Thyroid gland (tissue), 4 donors: ENCODE results near the gene SERPINA3. TPM values are rescaled to one million over a fixed set of nuclear protein-coding genes. Genes with fewer than 3 reads are reported as not detected.

Experiments used
- DNase-seq, 2 donors: peaks; one replicate each; pipeline ENCODE4 v3.0.0-alpha.2; 2019
- H3K27ac ChIP-seq, 3 donors: fragments of 200-600 bp; sonication (generic); 1 replicate in 2 of 3; 2 replicates in 1 of 3; pipeline ENCODE4 v1.5.1; 2016 to 2019; ENCODE audit warnings: mild to moderate bottlenecking in 1 of 3, moderate library complexity in 1 of 3
- H3K27me3 ChIP-seq: fragments of 200-600 bp; sonication (generic); one replicate; pipeline ENCODE4 v1.5.1; 2019
- H3K36me3 ChIP-seq, 2 donors: fragments of 200-600 bp; sonication (generic); one replicate each; pipeline ENCODE4 v1.5.1; 2016 to 2019
- H3K4me1 ChIP-seq, 2 donors: fragments of 200-600 bp; sonication (generic); one replicate each; pipeline ENCODE4 v1.5.1; 2017 to 2019
- H3K4me3 ChIP-seq, 3 donors: fragments of 200-600 bp; sonication (generic); replicated peaks in 1 of 3; 1 replicate in 2 of 3; 2 replicates in 1 of 3; pipeline ENCODE4 v1.5.1; 2016; ENCODE audit warnings: mild to moderate bottlenecking in 1 of 3
- H3K9me3 ChIP-seq: fragments of 200-600 bp; sonication (generic); one replicate; pipeline ENCODE4 v1.5.1; 2017
- CTCF ChIP-seq, 6 experiments: fragments of 200-600 bp in 3 of 6; fragments of 450-650 bp in 3 of 6; sonication (generic) in 3 of 6; IDR thresholded peaks; one replicate each; pipeline ENCODE4 v1.5.1; 2016 to 2019; ENCODE audit warnings: antibody characterized with exemption in 6 of 6, mild to moderate bottlenecking in 2 of 6, inconsistent platforms in 1 of 6, moderate library complexity in 1 of 6
- POLR2A ChIP-seq, 2 donors: fragments of 450-650 bp; IDR thresholded peaks; one replicate each; pipeline ENCODE4 v1.6.1; 2017; ENCODE audit warnings: antibody characterized with exemption in 2 of 2, mild to moderate bottlenecking in 2 of 2, moderate library complexity in 1 of 2
- WGBS, 2 donors: methylation state at CpG; one replicate each; pipeline ENCODE4 v1.1.5; 2017; 5-methylcytosine and 5-hydroxymethylcytosine counted together
- intact Hi-C: fragments of 100-400 bp; cut with DNase I; formaldehyde crosslinking; loops from one replicate; pipeline ENCODE4 v1.15.1; 2023
- total RNA-seq, 4 donors: library from RNA; depleted of rRNA; stranded (reverse); fragments of >200 nt; gene quantifications; one replicate each; pipeline ENCODE4 v1.2.3, GENCODE V29; 2016

Gene SERPINA3
- total RNA-seq, result 100 to 1,000 TPM in 1 of 4 donors, 10 to 100 TPM in 3; 16.3 to 200 (median 91.1) TPM

GRCh38 chr14:94612174-94612573 is at the start of gene SERPINA3:
Gene SERPINA3, plus strand, starts transcription at chr14:94612391. Its CDS starts 2,051 bp downstream, at chr14:94614442.
- no peak within 1 kb of the TSS for H3K4me3 ChIP-seq
- TF ChIP-seq CTCF (IDR thresholded peaks at IDR 0.05) (no peak), POLR2A (IDR thresholded peaks at IDR 0.05) (no peak)
- no peak for DNase-seq
- intact Hi-C loops, result no loop called here
- 69 to 72% methylated on average over 4 of the region's 4 CpGs for WGBS, 2 donors
- H3K9me3 ChIP-seq, result no peaks in the 10 kb centered on the region
- H3K27me3 ChIP-seq, result no peaks in the 10 kb centered on the region
- no peaks in the 10 kb centered on the region for H3K36me3 ChIP-seq
- H3K4me1 ChIP-seq, result no peaks in the 10 kb centered on the region
- no peak within 1 kb of the TSS for H3K27ac ChIP-seq

- no peak for DNase-seq
- intact Hi-C loops, result no loop called here
- H3K4me3 ChIP-seq, result no peak overlapping the region
- no peaks in the 10 kb centered on the region for H3K4me1 ChIP-seq
- no peaks in the 10 kb centered on the region for H3K27me3 ChIP-seq
- 88 to 90% methylated on average over 16 of the region's 16 CpGs for WGBS, 2 donors
- no peak overlapping the region for H3K27ac ChIP-seq
- no peaks in the 10 kb centered on the region for H3K36me3 ChIP-seq
- no peaks in the 10 kb centered on the region for H3K9me3 ChIP-seq
- no peak for TF ChIP-seq CTCF (IDR thresholded peaks at IDR 0.05)
- TF ChIP-seq POLR2A (IDR thresholded peaks at IDR 0.05), result no peak
Observed at GRCh38 chr14:94562941-94563883, 49.0 kb upstream of the SERPINA3 start.

GRCh38 chr14:94564381-94564780 is 47.8 kb upstream of the SERPINA3 start:
- intact Hi-C loops, result no loop called here
- H3K9me3 ChIP-seq, result no peaks in the 10 kb centered on the region

GRCh38 chr14:94568186-94568585 is 44.0 kb upstream of the SERPINA3 start:
- DNase-seq, result no peak

More at GRCh38 chr14:94564381-94564780, 47.8 kb upstream of the SERPINA3 start:
- Histone ChIP-seq H3K4me1 (no peaks in the 10 kb centered on the region), H3K27ac (no peak overlapping the region), H3K36me3 (no peaks in the 10 kb centered on the region), H3K4me3 (no peak overlapping the region), H3K27me3 (no peaks in the 10 kb centered on the region)
- DNase-seq, result no peak
- TF ChIP-seq POLR2A (IDR thresholded peaks at IDR 0.05) (no peak), CTCF (IDR thresholded peaks at IDR 0.05) (no peak)

GRCh38 chr14:94569381-94570001 is 42.7 kb upstream of the SERPINA3 start:
- 87 to 92% methylated on average over 19 of the region's 20 CpGs for WGBS, 2 donors
- H3K27ac ChIP-seq, result no peak overlapping the region
- no peak for TF ChIP-seq CTCF (IDR thresholded peaks at IDR 0.05)
- no peak for TF ChIP-seq POLR2A (IDR thresholded peaks at IDR 0.05)
- intact Hi-C loops, result no loop called here
- no peaks in the 10 kb centered on the region for H3K4me1 ChIP-seq
- DNase-seq, result no peak
- no peaks in the 10 kb centered on the region for H3K9me3 ChIP-seq
- H3K4me3 ChIP-seq, result no peak overlapping the region
- H3K27me3 ChIP-seq, result no peaks in the 10 kb centered on the region
- H3K36me3 ChIP-seq, result no peaks in the 10 kb centered on the region

More at GRCh38 chr14:94568186-94568585, 44.0 kb upstream of the SERPINA3 start:
- H3K9me3 ChIP-seq, result no peaks in the 10 kb centered on the region
- H3K27me3 ChIP-seq, result no peaks in the 10 kb centered on the region
- H3K36me3 ChIP-seq, result no peaks in the 10 kb centered on the region
- no peak for TF ChIP-seq POLR2A (IDR thresholded peaks at IDR 0.05)
- no peaks in the 10 kb centered on the region for H3K4me1 ChIP-seq
- intact Hi-C loops, result no loop called here
- 88 to 96% methylated on average over 6 to 7 of the region's 9 CpGs for WGBS, 2 donors
- H3K27ac ChIP-seq, result no peak overlapping the region
- H3K4me3 ChIP-seq, result no peak overlapping the region
